HFF-Myc (cell line): ENCODE results near the gene TMEM239.

ENCODE experiments used
- DNase-seq: peaks from one replicate; pipeline ENCODE4 v3.0.0-alpha.2; 2011; ENCODE audit warnings: low read depth; ENCODE audit errors: extremely low read depth
- H3K4me3 ChIP-seq: replicated peaks from 2 replicates; pipeline ENCODE4 v1.5.1; 2011; ENCODE audit warnings: low read depth, mild to moderate bottlenecking, control low read depth, low read length
- TF ChIP-seq, protein P1 (sequence below): IDR thresholded peaks from 2 replicates; pipeline ENCODE4 v1.5.1; 2012; ENCODE audit warnings: mild to moderate bottlenecking, low read depth, low read length, control low read depth; ENCODE audit errors: missing control alignments

Gene TMEM239

DNA sequence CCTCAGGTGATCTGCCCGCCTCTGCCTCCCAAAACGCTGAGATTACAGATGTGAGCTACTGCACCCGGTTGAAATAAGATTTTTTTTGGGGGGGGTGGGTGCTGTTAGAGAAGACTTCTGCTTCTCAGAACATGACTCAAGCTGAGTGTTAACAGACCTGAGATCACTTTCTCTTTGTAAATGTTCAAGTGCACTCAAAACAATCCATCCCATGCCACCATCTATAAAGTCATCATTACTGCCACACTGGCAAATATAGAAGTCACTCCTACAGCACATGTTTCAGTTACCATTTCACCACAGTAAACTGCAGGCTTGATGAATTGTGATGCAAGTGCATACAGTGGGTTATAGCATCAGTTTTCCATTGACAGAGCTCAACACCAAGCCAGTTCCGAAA lies 33.4 kb downstream of the TMEM239 start:
- TF ChIP-seq, protein P1, sequence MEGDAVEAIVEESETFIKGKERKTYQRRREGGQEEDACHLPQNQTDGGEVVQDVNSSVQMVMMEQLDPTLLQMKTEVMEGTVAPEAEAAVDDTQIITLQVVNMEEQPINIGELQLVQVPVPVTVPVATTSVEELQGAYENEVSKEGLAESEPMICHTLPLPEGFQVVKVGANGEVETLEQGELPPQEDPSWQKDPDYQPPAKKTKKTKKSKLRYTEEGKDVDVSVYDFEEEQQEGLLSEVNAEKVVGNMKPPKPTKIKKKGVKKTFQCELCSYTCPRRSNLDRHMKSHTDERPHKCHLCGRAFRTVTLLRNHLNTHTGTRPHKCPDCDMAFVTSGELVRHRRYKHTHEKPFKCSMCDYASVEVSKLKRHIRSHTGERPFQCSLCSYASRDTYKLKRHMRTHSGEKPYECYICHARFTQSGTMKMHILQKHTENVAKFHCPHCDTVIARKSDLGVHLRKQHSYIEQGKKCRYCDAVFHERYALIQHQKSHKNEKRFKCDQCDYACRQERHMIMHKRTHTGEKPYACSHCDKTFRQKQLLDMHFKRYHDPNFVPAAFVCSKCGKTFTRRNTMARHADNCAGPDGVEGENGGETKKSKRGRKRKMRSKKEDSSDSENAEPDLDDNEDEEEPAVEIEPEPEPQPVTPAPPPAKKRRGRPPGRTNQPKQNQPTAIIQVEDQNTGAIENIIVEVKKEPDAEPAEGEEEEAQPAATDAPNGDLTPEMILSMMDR: no peak
- no peak for DNase-seq

DNA sequence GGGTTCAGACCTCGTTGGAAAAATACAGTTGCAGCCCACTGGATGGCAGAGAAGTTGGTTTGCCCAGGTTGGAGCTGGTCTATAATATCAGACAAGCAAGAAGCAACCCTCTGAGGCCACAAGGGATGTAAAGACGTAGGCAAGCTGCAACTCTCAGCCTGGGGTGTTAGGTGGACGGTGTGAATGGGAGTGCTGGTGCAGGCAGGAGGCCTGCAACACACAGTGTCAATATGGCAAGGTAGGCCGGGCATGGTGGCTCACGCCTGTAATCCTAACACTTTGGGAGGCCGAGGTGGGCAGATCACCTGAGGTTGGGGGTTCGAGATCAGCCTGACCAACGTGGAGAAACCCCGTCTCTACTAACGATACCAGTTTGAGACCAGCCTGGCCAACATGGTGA lies 34.9 kb downstream of the TMEM239 start:
- H3K4me3 ChIP-seq: no peak overlapping the region
- TF ChIP-seq, protein P1: no peak
- no peak for DNase-seq

More for the DNA sequence above, 33.4 kb downstream of the TMEM239 start:
- H3K4me3 ChIP-seq: no peak overlapping the region

DNA sequence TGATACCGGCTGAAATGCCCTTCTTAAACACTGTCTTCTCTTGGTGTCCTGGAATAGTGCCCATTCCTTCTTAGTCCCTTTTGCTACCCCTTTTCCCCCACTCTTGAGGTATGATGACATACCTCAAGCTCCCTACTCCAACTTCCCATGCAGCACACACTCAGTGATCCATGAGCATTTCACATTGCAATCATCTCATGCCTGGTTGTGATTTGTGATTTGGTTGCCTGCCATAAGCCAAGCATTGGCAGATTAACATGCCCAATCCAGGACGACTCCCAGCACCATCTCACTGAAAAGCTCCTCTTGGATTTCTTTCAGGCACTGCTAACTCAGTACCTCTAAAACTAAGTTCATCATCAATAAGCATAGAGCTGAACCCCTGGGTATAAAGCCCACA lies 42.4 kb downstream of the TMEM239 start:
- TF ChIP-seq, protein P1: no peak
- H3K4me3 ChIP-seq: no peak overlapping the region
- no peak for DNase-seq

DNA sequence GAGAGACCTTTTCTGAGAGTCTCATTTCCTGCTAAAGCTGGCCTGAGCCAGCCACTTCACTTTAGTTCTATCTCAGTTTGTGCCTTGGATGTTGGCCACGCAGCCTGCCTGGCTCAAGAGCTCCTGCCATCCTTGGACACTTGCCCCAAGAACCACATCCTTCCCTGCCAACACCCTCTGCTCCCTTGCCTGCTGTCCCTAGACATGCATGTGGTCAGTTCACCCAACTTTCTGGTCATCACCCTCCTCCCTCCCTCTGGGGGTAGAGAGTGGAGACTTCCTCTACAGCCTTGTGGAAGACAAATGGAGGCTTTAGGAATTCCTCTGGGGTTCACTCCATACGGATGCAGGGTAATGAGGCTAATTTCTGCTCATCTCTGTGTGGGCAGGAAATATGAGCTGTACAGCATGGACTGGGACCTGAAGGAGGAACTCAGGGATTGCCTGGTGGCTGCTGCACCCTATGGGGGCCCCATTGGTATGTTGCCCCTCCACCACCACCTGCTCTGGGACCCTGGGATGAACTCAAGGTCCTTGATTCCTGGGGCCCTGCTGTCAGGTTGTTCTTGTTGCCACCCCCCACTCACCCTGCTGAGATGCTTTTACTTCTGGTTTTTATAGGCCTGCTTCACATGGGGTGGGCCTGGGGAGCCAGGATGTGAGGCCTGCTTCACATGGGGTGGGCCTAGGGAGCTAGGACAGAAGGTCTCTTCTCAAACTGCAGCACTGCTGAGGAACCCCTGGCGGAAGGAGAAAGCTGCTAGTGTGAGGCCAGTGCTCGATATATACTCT lies 43.4 kb downstream of the TMEM239 start:
- TF ChIP-seq, protein P1: no peak
- no peak for DNase-seq
- no peak overlapping the region for H3K4me3 ChIP-seq

DNA sequence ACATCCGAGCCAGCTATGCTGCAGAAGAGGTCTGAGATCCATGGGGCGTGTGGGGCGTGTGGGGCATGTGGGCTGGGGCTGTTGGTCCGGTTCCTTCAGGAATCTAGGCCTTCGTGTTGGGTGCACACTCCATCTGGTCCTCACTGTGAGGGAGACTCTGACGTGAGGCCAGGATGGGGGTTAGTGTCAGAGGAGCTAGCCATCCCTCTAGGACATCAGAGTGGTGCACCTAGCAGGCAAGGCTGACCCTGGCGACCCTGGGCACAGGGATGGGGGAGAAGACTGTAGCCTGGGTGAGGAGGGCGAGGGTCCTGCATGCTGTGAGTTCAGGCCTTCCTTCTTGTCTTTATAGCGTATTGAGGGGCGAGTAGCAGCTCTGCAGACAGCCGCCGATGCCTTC lies 48.5 kb downstream of the TMEM239 start:
- TF ChIP-seq, protein P1: no peak
- DNase-seq: no peak
- H3K4me3 ChIP-seq: no peak overlapping the region

DNA sequence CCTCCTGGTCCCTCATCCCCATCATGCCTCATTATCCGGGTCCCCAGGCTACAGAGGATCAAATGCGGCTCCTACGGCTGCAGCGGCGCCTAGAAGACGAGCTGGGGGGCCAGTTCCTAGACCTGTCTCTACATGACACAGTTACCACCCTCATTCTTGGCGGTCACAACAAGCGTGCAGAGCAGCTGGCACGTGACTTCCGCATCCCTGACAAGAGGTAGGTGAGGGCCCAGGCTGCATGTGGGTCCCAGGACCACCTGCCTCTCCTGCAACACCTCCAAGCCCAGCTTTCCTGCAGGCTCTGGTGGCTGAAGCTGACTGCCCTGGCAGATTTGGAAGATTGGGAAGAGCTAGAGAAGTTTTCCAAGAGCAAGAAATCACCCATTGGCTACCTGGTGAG lies 48.9 kb downstream of the TMEM239 start:
- no peak overlapping the region for H3K4me3 ChIP-seq
- no peak for DNase-seq
- TF ChIP-seq, protein P1: no peak

DNA sequence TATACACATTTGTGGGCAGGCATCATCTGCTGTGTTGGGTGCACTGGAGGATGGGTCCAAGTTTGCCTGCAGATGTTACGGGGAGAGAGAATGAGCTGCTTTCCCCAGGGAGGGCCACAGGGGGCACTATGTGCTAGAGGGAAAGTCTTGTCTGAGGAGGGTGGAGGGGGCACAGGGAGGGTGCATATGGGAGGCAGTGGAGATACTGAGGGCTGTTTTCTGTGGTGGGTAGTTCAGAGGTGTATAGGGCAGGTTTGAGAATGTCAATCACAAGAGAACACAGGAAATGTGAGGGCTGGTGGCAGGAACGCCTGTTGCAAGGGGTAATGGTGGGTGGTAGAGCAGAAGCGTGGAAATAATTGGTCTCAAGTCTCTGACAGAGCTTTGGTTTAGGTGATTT lies 49.5 kb downstream of the TMEM239 start:
- DNase-seq: no peak
- TF ChIP-seq, protein P1: no peak
- no peak overlapping the region for H3K4me3 ChIP-seq
